Endothelial cell (in vitro differentiated cells): ENCODE measurements around the gene PSORS1C1. TPM values are rescaled to one million over a fixed set of nuclear protein-coding genes. Genes with fewer than 3 reads are reported as not detected.
"Not testable (repeated sequence)": the region's sequence is repeated elsewhere in the genome, so short reads cannot be mapped to it uniquely, and the experiment has no call there.

Source experiments
- DNase-seq: peaks from one replicate; pipeline ENCODE4 v3.0.0; 2021; ENCODE audit warnings: low spot score
- H3K27ac Mint-ChIP-seq: one replicate; pipeline ENCODE4 v1.8.0; 2021; ENCODE audit warnings: mixed read lengths, inconsistent platforms; ENCODE audit not compliant: unreplicated experiment
- H3K27me3 Mint-ChIP-seq: one replicate; pipeline ENCODE4 v1.8.0; 2021; ENCODE audit warnings: mild to moderate bottlenecking, moderate library complexity, mixed read lengths, inconsistent platforms; ENCODE audit not compliant: unreplicated experiment
- H3K36me3 Mint-ChIP-seq: one replicate; pipeline ENCODE4 v1.8.0; 2021; ENCODE audit warnings: mild to moderate bottlenecking, low read depth, mixed read lengths, inconsistent platforms; ENCODE audit not compliant: unreplicated experiment
- H3K4me1 Mint-ChIP-seq: one replicate; pipeline ENCODE4 v1.8.0; 2021; ENCODE audit warnings: mild to moderate bottlenecking, mixed read lengths, inconsistent platforms; ENCODE audit not compliant: unreplicated experiment
- H3K4me3 Mint-ChIP-seq: one replicate; pipeline ENCODE4 v1.8.0; 2021; ENCODE audit warnings: mild to moderate bottlenecking, mixed read lengths, inconsistent platforms; ENCODE audit not compliant: unreplicated experiment
- H3K9me3 Mint-ChIP-seq: one replicate; pipeline ENCODE4 v1.8.0; 2021; ENCODE audit warnings: mixed read lengths, inconsistent platforms; ENCODE audit not compliant: unreplicated experiment
- CTCF ChIP-seq: fragments of 200-600 bp; sonication (generic); IDR thresholded peaks from one replicate; pipeline ENCODE4 v1.5.0; 2021; ENCODE audit warnings: antibody characterized with exemption; ENCODE audit not compliant: unreplicated experiment
- total RNA-seq: library from RNA; stranded (reverse); fragmentation: NEBNext Ultra II Directional; extraction: Animal tissue kit (Norgen Biotek cat#: 25700); gene quantifications from one replicate; pipeline ENCODE4 v1.2.1, GENCODE V29; 2021; ENCODE audit not compliant: unreplicated experiment

PSORS1C1 gene
- total RNA-seq, 1 donor from 2014 or later: 0.54 TPM

- Mint-ChIP-seq H3K36me3 (peaks cover 4% of the 10 kb centered on the region), H3K27me3 (no peaks in the 10 kb centered on the region), H3K9me3 (no peaks in the 10 kb centered on the region), H3K4me3 (no peak overlapping the region), H3K27ac (no peak overlapping the region), H3K4me1 (peaks cover 4% of the 10 kb centered on the region)
- DNase-seq: no peak
- no peak for TF ChIP-seq CTCF
Observed at GRCh38 chr6:31165986-31166385, 51.4 kb downstream of the PSORS1C1 start.

GRCh38 chr6:31168606-31169005 is 54.0 kb downstream of the PSORS1C1 start:
- Mint-ChIP-seq H3K27ac (no peak overlapping the region), H3K4me1 (peaks cover 4% of the 10 kb centered on the region), H3K9me3 (no peaks in the 10 kb centered on the region), H3K27me3 (peaks cover 7% of the 10 kb centered on the region), H3K36me3 (peaks cover 4% of the 10 kb centered on the region), H3K4me3 (no peak overlapping the region)
- no peak for TF ChIP-seq CTCF
- no peak for DNase-seq

GRCh38 chr6:31169123-31169857 is 54.7 kb downstream of the PSORS1C1 start:
- peaks cover 4% of the 10 kb centered on the region for H3K4me1 Mint-ChIP-seq
- DNase-seq: no peak
- H3K4me3 Mint-ChIP-seq: no peak overlapping the region
- H3K27ac Mint-ChIP-seq: no peak overlapping the region
- peaks cover 4% of the 10 kb centered on the region for H3K36me3 Mint-ChIP-seq
- no peaks in the 10 kb centered on the region for H3K9me3 Mint-ChIP-seq
- H3K27me3 Mint-ChIP-seq: peaks cover 7% of the 10 kb centered on the region
- no peak for TF ChIP-seq CTCF

- H3K4me3 Mint-ChIP-seq, H3K4me1 Mint-ChIP-seq, H3K36me3 Mint-ChIP-seq, H3K27ac Mint-ChIP-seq, DNase-seq, H3K27me3 Mint-ChIP-seq, H3K9me3 Mint-ChIP-seq: not testable (repeated sequence)
Observed at GRCh38 chr6:31169858-31170599, 55.4 kb downstream of the PSORS1C1 start.

GRCh38 chr6:31170600-31170881 is 55.9 kb downstream of the PSORS1C1 start, which contains the start of gene POU5F1:
POU5F1 (minus strand) TSS chr6:31170682; CDS start chr6:31170620, 62 bp downstream.
- no peaks in the 10 kb centered on the region for H3K9me3 Mint-ChIP-seq
- H3K4me3 Mint-ChIP-seq: no peak within 1 kb of the TSS
- peaks cover 4% of the 10 kb centered on the region for H3K36me3 Mint-ChIP-seq
- no peak within 1 kb of the TSS for H3K27ac Mint-ChIP-seq
- no peak for DNase-seq
- peaks cover 4% of the 10 kb centered on the region for H3K4me1 Mint-ChIP-seq
- no peak for TF ChIP-seq CTCF
- peaks cover 7% of the 10 kb centered on the region for H3K27me3 Mint-ChIP-seq
